Measurements from ENCODE around the gene DMRTC2. TPM values are rescaled to one million over a fixed set of nuclear protein-coding genes. Genes with fewer than 3 reads are reported as not detected.

DMRTC2 gene
- total RNA-seq, 1 experiment from 2014 or later: not detected

- H3K79me2 ChIP-seq (ENCODE audit: low read length): no peaks in the 10 kb centered on the region
- ATAC-seq (peak; percentile 89), DNase-seq (peak; percentile 92)
- peak overlapping the region; percentile 99 for H3K27ac ChIP-seq (ENCODE audit: low read length)
- peak overlapping the region; percentile 57 for H3K4me2 ChIP-seq (ENCODE audit: low read length)
- BruUV-seq (replicated peaks): no TSS peak
- H3K36me3 ChIP-seq (ENCODE audit: low read depth, low read length): no peaks in the 10 kb centered on the region
- ChIA-PET POLR2A (ENCODE audit: unreplicated experiment) (interaction anchor here (0.6 kb wide), 1 partner anchor 567 kb away, joined by 7 read pairs; no protein-coding TSS in a partner anchor), CTCF (no interaction called here)
- no peaks in the 10 kb centered on the region for H3F3A ChIP-seq (ENCODE audit: low read length, unreplicated experiment)
- H3K9ac ChIP-seq (ENCODE audit: low read length): peak overlapping the region; percentile 85
- no peak for TF ChIP-seq EZH2 (IDR thresholded peaks at IDR 0.05; ENCODE audit: low read length, unreplicated experiment)
- TF ChIP-seq EZH2phosphoT487 (IDR thresholded peaks at IDR 0.05; ENCODE audit: borderline replicate concordance, low read length): no peak
- no peak for TF ChIP-seq CTCF (conservative IDR thresholded peaks at IDR 0.05; ENCODE audit: low read depth, low read length)
- H3K9me2 ChIP-seq (replicated peaks; ENCODE audit: low read length): no peaks in the 10 kb centered on the region
- intact Hi-C loops (cut with micrococcal nuclease): loop anchor here (10.0 kb wide), 1 partner anchor 155 kb away; the partner anchor contains the start of gene RABAC1
- H4K20me1 ChIP-seq (ENCODE audit: low read length): no peaks in the 10 kb centered on the region
- peaks cover 54% of the 10 kb centered on the region for H3K4me1 ChIP-seq (ENCODE audit: insufficient read depth, low read length)
- H3K4me3 ChIP-seq (ENCODE audit: low read length): no peak overlapping the region
- H3K27me3 ChIP-seq (ENCODE audit: low read length): no peaks in the 10 kb centered on the region
- no peak overlapping the region for H2AFZ ChIP-seq (ENCODE audit: low read length)
- no peaks in the 10 kb centered on the region for H3K9me3 ChIP-seq (ENCODE audit: low read length)
These were observed 45.3 kb upstream of the DMRTC2 start for GRCh38 chr19:41799444-41800000.

GRCh38 chr19:41801031-41801430 is 43.8 kb upstream of the DMRTC2 start:
- BruUV-seq (replicated peaks): no TSS peak
- peaks cover 44% of the 10 kb centered on the region for H3K4me1 ChIP-seq (ENCODE audit: insufficient read depth, low read length)
- H3K27me3 ChIP-seq (ENCODE audit: low read length): no peaks in the 10 kb centered on the region
- no peaks in the 10 kb centered on the region for H3K36me3 ChIP-seq (ENCODE audit: low read depth, low read length)
- intact Hi-C loops (cut with micrococcal nuclease): no loop called here
- no peaks in the 10 kb centered on the region for H3K79me2 ChIP-seq (ENCODE audit: low read length)
- no peaks in the 10 kb centered on the region for H3F3A ChIP-seq (ENCODE audit: low read length, unreplicated experiment)
- peak overlapping the region; percentile 77 for H3K9ac ChIP-seq (ENCODE audit: low read length)
- H3K9me2 ChIP-seq (replicated peaks; ENCODE audit: low read length): no peaks in the 10 kb centered on the region
- ATAC-seq: no peak
- H3K27ac ChIP-seq (ENCODE audit: low read length): peak overlapping the region; percentile 99
- no peak overlapping the region for H3K4me3 ChIP-seq (ENCODE audit: low read length)
- H2AFZ ChIP-seq (ENCODE audit: low read length): no peak overlapping the region
- DNase-seq: no peak
- H3K9me3 ChIP-seq (ENCODE audit: low read length): no peaks in the 10 kb centered on the region
- ChIA-PET POLR2A (ENCODE audit: unreplicated experiment) (no interaction called here), CTCF (no interaction called here)
- H3K4me2 ChIP-seq (ENCODE audit: low read length): no peak overlapping the region
- no peak for TF ChIP-seq EZH2phosphoT487 (IDR thresholded peaks at IDR 0.05; ENCODE audit: borderline replicate concordance, low read length)
- no peak for TF ChIP-seq CTCF (conservative IDR thresholded peaks at IDR 0.05; ENCODE audit: low read depth, low read length)
- no peak for TF ChIP-seq EZH2 (IDR thresholded peaks at IDR 0.05; ENCODE audit: low read length, unreplicated experiment)
- H4K20me1 ChIP-seq (ENCODE audit: low read length): no peaks in the 10 kb centered on the region

- H3K4me1 ChIP-seq (ENCODE audit: insufficient read depth, low read length): peaks cover 40% of the 10 kb centered on the region
- 0 out of 2 replicates have a peak overlapping the region, but pooled peaks have one; percentile 7 for H3K4me2 ChIP-seq (ENCODE audit: low read length)
- intact Hi-C loops (cut with micrococcal nuclease): no loop called here
- H3K9me3 ChIP-seq (ENCODE audit: low read length): no peaks in the 10 kb centered on the region
- no peak overlapping the region for H3K4me3 ChIP-seq (ENCODE audit: low read length)
- no peaks in the 10 kb centered on the region for H3K9me2 ChIP-seq (replicated peaks; ENCODE audit: low read length)
- TF ChIP-seq EZH2phosphoT487 (IDR thresholded peaks at IDR 0.05; ENCODE audit: borderline replicate concordance, low read length) (no peak), EZH2 (IDR thresholded peaks at IDR 0.05; ENCODE audit: low read length, unreplicated experiment) (no peak), CTCF (conservative IDR thresholded peaks at IDR 0.05; ENCODE audit: low read depth, low read length) (no peak)
- H3K36me3 ChIP-seq (ENCODE audit: low read depth, low read length): no peaks in the 10 kb centered on the region
- BruUV-seq (replicated peaks): no TSS peak
- POLR2A ChIA-PET (ENCODE audit: unreplicated experiment): no interaction called here
- DNase-seq: peak; percentile 49
- H3K27ac ChIP-seq (ENCODE audit: low read length): peak overlapping the region; percentile 99
- H3K27me3 ChIP-seq (ENCODE audit: low read length): no peaks in the 10 kb centered on the region
- H3F3A ChIP-seq (ENCODE audit: low read length, unreplicated experiment): no peaks in the 10 kb centered on the region
- H4K20me1 ChIP-seq (ENCODE audit: low read length): no peaks in the 10 kb centered on the region
- H2AFZ ChIP-seq (ENCODE audit: low read length): no peak overlapping the region
- H3K79me2 ChIP-seq (ENCODE audit: low read length): no peaks in the 10 kb centered on the region
- ATAC-seq: peak; percentile 7
- CTCF ChIA-PET: interaction anchor here (0.5 kb wide), 1 partner anchor 49 kb away, joined by 4 read pairs; no protein-coding TSS in a partner anchor
- peak overlapping the region; percentile 77 for H3K9ac ChIP-seq (ENCODE audit: low read length)
These were observed 43.0 kb upstream of the DMRTC2 start for GRCh38 chr19:41801792-41802211.
